MCF 10A (cell line): ENCODE results near the gene GDF7. TPM values are rescaled to one million over a fixed set of nuclear protein-coding genes. Genes with fewer than 3 reads are reported as not detected.

Experiments
- BruUV-seq: library from RNA; stranded (reverse); fragments of 400-500 nt; replicated peaks from 2 replicates; lab custom pipeline; 2021; lab: Mats Ljungman, UMichigan
- CTCF ChIA-PET: fragments of 300-600 bp; sonication (Branson Sonifier 250); formaldehyde crosslinking; extraction: SDS; loops from one replicate; lab custom pipeline; 2021; ENCODE audit warnings: antibody characterized with exemption, inconsistent platforms; lab: Yijun Ruan, JAX
- POLR2A ChIA-PET: fragments of 300-600, 350-650 bp; sonication (Branson Sonifier 250); formaldehyde crosslinking; extraction: SDS; loops from one replicate; lab custom pipeline; 2020; ENCODE audit warnings: antibody characterized with exemption, inconsistent platforms; lab: Yijun Ruan, JAX
- DNase-seq: peaks from one replicate; pipeline ENCODE4 v3.0.0-alpha.2; 2018; ENCODE audit not compliant: unreplicated experiment
- H3K27ac Mint-ChIP-seq: one replicate; pipeline ENCODE4 v1.8.0; 2022; ENCODE audit warnings: mild to moderate bottlenecking, low read depth, mixed read lengths; ENCODE audit not compliant: unreplicated experiment
- H3K27me3 Mint-ChIP-seq: one replicate; pipeline ENCODE4 v1.8.0; 2022; ENCODE audit warnings: mixed read lengths; ENCODE audit not compliant: insufficient read depth, unreplicated experiment
- H3K36me3 Mint-ChIP-seq: one replicate; pipeline ENCODE4 v1.8.0; 2022; ENCODE audit warnings: mild to moderate bottlenecking, moderate library complexity, mixed read lengths; ENCODE audit not compliant: insufficient read depth, unreplicated experiment
- H3K4me1 Mint-ChIP-seq: one replicate; pipeline ENCODE4 v1.8.0; 2022; ENCODE audit warnings: mixed read lengths; ENCODE audit not compliant: insufficient read depth, unreplicated experiment
- H3K4me3 Mint-ChIP-seq: one replicate; pipeline ENCODE4 v1.8.0; 2022; ENCODE audit warnings: mild to moderate bottlenecking, moderate library complexity, mixed read lengths; ENCODE audit not compliant: unreplicated experiment
- H3K9me3 Mint-ChIP-seq: one replicate; pipeline ENCODE4 v1.8.0; 2022; ENCODE audit warnings: mixed read lengths; ENCODE audit not compliant: unreplicated experiment
- intact Hi-C: fragments of 100-400 bp; cut with micrococcal nuclease; formaldehyde crosslinking; loops from 2 replicates; pipeline ENCODE4 v1.14.1; 2022
- total RNA-seq: library from RNA; stranded (reverse); gene quantifications from 2 replicates; pipeline ENCODE4 v1.2.3, GENCODE V29; 2022
- TF ChIP-seq, protein P1 (sequence below): fragments of 200-600 bp; IDR thresholded peaks from one replicate; pipeline ENCODE4 v1.8.0; 2022; ENCODE audit warnings: antibody characterized with exemption, mild to moderate bottlenecking; ENCODE audit not compliant: unreplicated experiment

GDF7 gene
- total RNA-seq, 1 experiment from 2014 or later: not detected

DNA sequence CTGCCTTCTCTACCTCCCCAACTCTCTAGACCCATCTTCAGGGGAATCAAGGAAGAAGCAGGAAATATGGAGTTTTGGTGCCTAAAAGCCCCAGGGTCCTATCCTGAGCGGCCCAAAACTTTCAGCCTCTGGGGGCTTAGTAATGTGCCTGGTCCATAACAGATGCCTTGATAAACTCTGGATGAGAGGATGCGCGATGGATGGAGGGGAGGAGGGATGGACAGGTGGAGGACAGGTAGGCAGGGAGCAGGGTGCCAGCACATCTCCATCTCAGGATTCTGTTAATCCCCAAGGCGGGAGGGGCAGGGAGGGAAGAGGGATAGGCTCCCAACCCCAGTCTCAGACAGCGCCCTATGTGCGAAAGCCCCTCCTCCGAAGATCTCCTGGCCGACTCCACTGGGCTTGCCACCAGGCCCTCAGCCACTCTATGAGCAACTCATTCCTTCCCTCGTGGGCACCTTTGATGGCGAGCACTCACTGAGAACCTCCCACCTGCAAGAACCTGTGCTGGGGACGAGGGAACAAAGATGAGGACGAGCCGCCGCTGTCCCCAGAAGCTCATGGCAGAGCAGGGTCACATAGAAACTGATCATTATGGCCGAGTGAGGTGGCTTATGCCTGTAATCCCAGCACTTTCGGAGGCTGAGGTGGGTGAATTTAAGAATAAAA, 39.1 kb upstream of the GDF7 start:
- no peaks in the 10 kb centered on the region for H3K9me3 Mint-ChIP-seq
- H3K36me3 Mint-ChIP-seq: peaks cover 7% of the 10 kb centered on the region
- H3K27ac Mint-ChIP-seq: no peak overlapping the region
- no TSS peak for BruUV-seq
- no peak for DNase-seq
- intact Hi-C loops: no loop called here
- TF ChIP-seq, protein P1, sequence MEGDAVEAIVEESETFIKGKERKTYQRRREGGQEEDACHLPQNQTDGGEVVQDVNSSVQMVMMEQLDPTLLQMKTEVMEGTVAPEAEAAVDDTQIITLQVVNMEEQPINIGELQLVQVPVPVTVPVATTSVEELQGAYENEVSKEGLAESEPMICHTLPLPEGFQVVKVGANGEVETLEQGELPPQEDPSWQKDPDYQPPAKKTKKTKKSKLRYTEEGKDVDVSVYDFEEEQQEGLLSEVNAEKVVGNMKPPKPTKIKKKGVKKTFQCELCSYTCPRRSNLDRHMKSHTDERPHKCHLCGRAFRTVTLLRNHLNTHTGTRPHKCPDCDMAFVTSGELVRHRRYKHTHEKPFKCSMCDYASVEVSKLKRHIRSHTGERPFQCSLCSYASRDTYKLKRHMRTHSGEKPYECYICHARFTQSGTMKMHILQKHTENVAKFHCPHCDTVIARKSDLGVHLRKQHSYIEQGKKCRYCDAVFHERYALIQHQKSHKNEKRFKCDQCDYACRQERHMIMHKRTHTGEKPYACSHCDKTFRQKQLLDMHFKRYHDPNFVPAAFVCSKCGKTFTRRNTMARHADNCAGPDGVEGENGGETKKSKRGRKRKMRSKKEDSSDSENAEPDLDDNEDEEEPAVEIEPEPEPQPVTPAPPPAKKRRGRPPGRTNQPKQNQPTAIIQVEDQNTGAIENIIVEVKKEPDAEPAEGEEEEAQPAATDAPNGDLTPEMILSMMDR: no peak
- POLR2A ChIA-PET: interaction anchor here (1.6 kb wide), 1 partner anchor 23 kb away, joined by 3 read pairs; no protein-coding TSS in a partner anchor
- no peaks in the 10 kb centered on the region for H3K4me1 Mint-ChIP-seq
- CTCF ChIA-PET: no interaction called here
- H3K27me3 Mint-ChIP-seq: no peaks in the 10 kb centered on the region
- no peak overlapping the region for H3K4me3 Mint-ChIP-seq

DNA sequence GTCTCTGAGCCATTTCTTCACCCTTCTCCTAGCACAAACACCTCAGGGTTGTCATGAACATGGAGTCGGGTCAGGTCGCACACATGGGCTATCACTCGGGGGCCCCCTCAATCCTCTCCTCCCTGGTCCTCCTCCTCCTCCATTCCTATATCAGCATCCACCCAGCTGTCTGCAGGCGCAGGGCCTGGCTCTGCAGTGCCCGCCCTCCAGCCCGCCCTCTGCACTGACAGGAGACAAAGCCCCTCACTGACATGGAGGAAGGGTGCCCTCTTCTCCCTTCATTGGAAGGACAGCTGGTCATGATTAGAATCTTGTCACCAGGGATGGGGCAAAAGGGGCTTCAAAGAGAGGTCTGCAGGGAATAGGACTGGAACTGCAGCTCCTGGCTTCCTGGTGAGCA, 37.8 kb upstream of the GDF7 start:
- Mint-ChIP-seq H3K4me1 (no peaks in the 10 kb centered on the region), H3K27me3 (no peaks in the 10 kb centered on the region), H3K9me3 (no peaks in the 10 kb centered on the region), H3K27ac (no peak overlapping the region), H3K36me3 (peaks cover 6% of the 10 kb centered on the region), H3K4me3 (no peak overlapping the region)
- DNase-seq: no peak
- intact Hi-C loops: no loop called here
- POLR2A ChIA-PET: interaction anchor here (1.6 kb wide), 1 partner anchor 24 kb away, joined by 3 read pairs; no protein-coding TSS in a partner anchor
- CTCF ChIA-PET: interaction anchor here (0.8 to 1.6 kb wide), 3 partner anchors 10 to 185 kb away, joined by 3 to 7 read pairs (median 6); no protein-coding TSS in a partner anchor
- no TSS peak for BruUV-seq
- TF ChIP-seq, protein P1: no peak

DNA sequence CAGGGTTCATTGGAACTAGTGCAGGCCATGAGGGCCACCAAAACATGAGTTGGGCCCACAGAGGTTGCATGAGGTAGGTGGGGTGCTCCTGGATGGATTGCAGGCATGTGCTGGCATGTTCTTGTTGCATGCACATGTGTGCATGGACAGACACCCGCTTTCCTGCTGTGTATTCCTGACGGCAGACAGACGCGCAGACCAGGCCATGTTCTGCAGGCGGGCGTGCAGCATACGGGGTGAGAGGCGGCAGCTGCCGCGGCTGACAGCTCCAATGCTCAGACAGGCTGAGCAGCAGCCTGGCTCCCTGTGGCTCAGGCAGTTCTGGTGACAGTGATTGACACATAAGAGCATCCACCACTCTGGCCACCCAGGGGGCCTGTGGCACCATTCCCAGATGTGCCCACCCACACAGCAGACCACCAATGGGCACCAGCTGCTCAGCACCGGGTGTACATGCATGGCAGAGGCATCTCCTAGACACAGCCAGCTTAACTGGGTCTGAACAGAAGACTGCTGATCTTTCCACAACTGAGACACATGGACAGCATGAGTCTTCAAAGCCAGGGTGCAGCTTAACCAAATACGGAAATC, 37.3 kb upstream of the GDF7 start:
- Mint-ChIP-seq H3K27ac (no peak overlapping the region), H3K36me3 (peaks cover 6% of the 10 kb centered on the region), H3K4me1 (no peaks in the 10 kb centered on the region), H3K9me3 (no peaks in the 10 kb centered on the region), H3K27me3 (no peaks in the 10 kb centered on the region), H3K4me3 (no peak overlapping the region)
- ChIA-PET CTCF (interaction anchor here (0.7 to 3.3 kb wide), 7 partner anchors 9 to 251 kb away, joined by 3 to 18 read pairs (median 6); no protein-coding TSS in a partner anchor), POLR2A (interaction anchor here (1.5 to 1.6 kb wide), 2 partner anchors 12 to 25 kb away, joined by 3 to 7 read pairs; no protein-coding TSS in a partner anchor)
- TF ChIP-seq, protein P1: no peak
- intact Hi-C loops: loop anchor here (5.0 kb wide), 1 partner anchor 122 kb away; no protein-coding TSS in a partner anchor
- no TSS peak for BruUV-seq
- DNase-seq: no peak

DNA sequence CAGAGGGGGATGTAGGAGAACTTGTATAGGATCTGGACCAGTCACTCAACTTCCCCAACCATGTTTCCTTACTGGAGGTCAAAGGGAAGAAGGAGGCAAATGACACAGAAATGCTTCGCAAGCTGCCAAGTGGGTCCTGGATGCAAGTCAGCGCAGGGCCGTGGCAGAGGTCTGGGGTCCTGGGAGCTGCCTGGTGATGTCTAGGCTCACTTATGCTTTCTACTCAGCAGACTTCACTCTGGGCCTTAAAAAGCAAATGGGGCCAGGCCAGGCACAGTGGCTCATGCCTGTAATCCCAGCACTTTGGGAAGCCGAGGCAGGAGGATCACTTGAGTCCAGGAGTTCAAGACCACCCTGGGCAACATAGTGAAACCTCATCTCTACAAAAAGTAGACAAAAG, 36.0 kb upstream of the GDF7 start:
- intact Hi-C loops: loop anchor here (5.0 kb wide), 1 partner anchor 124 kb away; no protein-coding TSS in a partner anchor
- no peak overlapping the region for H3K27ac Mint-ChIP-seq
- no peak for DNase-seq
- H3K27me3 Mint-ChIP-seq: no peaks in the 10 kb centered on the region
- H3K36me3 Mint-ChIP-seq: peaks cover 9% of the 10 kb centered on the region
- no TSS peak for BruUV-seq
- TF ChIP-seq, protein P1: no peak
- H3K4me1 Mint-ChIP-seq: peaks cover 11% of the 10 kb centered on the region
- ChIA-PET CTCF (interaction anchor here (0.7 to 7.0 kb wide), 9 partner anchors 8 to 220 kb away, joined by 3 to 121 read pairs (median 6); no protein-coding TSS in a partner anchor), POLR2A (interaction anchor here (1.0 to 1.5 kb wide), 2 partner anchors 13 to 228 kb away, joined by 4 to 7 read pairs; no protein-coding TSS in a partner anchor)
- no peaks in the 10 kb centered on the region for H3K9me3 Mint-ChIP-seq
- H3K4me3 Mint-ChIP-seq: no peak overlapping the region
